Measurements from ENCODE around the gene TCP1. TPM values are rescaled to one million over a fixed set of nuclear protein-coding genes. Genes with fewer than 3 reads are reported as not detected.

TCP1 gene
- 100 to 1,000 TPM in 3 of 4 donors, 10 to 100 TPM in 1; 98.5 to 155 (median 129) TPM for total RNA-seq

DNA sequence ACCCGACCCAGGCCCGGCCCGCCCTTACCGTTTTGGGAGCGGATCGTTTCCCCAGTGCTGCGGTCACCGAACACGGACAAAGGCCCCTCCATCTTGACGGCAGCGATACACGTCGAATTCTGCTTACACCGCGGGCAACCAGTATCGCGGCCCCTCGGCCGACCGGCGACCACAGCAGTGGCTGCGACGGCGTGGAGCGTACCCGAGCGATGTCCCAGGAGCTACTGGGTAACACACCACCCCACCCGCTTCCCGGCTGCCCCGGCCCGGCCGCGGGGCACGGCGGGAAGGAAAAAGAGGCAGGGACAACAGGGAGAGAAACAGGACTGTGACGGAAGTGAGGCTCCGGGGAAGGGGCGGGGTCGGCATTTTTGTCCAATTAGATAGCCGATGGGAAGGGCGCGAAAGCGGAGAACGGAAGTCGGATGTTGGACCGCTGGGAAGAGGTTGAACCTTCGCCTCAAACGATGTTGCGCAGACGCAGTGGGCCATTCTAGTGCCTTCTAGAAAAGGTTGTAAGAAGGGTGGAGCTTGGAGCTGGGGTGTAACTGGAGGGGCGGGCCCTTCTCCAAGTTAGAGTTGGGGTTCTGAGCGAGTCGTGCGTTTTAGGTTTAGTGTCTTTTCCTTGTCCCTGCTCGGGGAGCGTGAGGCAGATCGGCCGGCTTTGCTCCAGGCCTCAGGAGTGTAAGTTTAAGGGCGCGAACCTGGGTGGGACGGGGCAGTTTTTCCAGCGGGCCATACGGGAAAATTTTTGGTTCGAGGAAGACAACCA, at the start of gene TCP1:
TCP1 (minus strand) TSS at position 226 of the 772 bp plus-strand sequence; CDS start at position 92, 134 bp downstream.
- WGBS, 2 donors: 0% methylated on average over 62 to 64 of the region's 64 CpGs
- H3K4me3 ChIP-seq (ENCODE audit: low read depth, poor library complexity, severe bottlenecking): peak within 1 kb of the TSS; percentile 96
- intact Hi-C loops (cut with DNase I; ENCODE audit: low total_unique reads): no loop called here
- TF ChIP-seq, protein P1, sequence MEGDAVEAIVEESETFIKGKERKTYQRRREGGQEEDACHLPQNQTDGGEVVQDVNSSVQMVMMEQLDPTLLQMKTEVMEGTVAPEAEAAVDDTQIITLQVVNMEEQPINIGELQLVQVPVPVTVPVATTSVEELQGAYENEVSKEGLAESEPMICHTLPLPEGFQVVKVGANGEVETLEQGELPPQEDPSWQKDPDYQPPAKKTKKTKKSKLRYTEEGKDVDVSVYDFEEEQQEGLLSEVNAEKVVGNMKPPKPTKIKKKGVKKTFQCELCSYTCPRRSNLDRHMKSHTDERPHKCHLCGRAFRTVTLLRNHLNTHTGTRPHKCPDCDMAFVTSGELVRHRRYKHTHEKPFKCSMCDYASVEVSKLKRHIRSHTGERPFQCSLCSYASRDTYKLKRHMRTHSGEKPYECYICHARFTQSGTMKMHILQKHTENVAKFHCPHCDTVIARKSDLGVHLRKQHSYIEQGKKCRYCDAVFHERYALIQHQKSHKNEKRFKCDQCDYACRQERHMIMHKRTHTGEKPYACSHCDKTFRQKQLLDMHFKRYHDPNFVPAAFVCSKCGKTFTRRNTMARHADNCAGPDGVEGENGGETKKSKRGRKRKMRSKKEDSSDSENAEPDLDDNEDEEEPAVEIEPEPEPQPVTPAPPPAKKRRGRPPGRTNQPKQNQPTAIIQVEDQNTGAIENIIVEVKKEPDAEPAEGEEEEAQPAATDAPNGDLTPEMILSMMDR (IDR thresholded peaks at IDR 0.05): no peak
- TF ChIP-seq POLR2A (IDR thresholded peaks at IDR 0.05): peak in 1 of 2 donors; percentile 96
- DNase-seq (ENCODE audit: low spot score in 2 of 2): peak; percentile 100

DNA sequence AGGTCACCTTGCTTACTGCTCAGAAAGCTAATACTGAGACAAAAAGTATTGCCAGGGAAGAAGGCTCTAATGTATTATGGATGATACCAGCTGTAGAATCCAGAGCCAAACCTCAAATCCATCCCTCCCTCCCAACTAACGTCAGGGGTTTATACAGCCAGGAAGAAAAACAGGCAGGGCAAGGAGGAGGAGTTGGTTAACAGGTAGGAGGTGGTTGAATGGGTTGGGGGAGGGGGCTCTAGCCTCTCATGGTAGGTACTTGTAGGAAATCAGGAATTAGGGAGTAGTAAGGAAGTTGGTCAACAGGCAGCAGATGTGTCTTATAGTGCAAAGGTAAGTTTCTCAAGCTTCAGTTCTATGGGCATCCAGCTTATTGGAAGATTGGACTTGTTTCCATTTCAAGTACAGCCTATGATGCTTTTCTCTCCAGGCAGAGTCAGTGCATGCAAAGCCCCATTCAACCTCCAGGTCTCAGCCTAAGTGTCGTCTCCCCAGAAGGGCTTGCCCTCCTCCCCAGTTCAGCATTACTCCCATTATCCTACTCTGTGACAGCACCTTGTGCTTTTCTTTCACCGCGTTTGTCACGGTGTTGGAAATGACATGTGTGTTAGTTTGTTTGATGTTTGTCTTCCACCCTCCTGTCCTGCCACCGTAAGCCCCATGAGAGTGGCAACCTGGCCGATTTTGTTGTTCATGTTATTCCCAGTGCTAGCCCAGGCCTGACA, 48.8 kb upstream of the TCP1 start:
- intact Hi-C loops (cut with DNase I; ENCODE audit: low total_unique reads): no loop called here
- no peak for DNase-seq (ENCODE audit: low spot score in 2 of 2)
- whole genome bisulfite sequencing, 2 donors: 74 to 76% methylated on average over 7 of the region's 7 CpGs

DNA sequence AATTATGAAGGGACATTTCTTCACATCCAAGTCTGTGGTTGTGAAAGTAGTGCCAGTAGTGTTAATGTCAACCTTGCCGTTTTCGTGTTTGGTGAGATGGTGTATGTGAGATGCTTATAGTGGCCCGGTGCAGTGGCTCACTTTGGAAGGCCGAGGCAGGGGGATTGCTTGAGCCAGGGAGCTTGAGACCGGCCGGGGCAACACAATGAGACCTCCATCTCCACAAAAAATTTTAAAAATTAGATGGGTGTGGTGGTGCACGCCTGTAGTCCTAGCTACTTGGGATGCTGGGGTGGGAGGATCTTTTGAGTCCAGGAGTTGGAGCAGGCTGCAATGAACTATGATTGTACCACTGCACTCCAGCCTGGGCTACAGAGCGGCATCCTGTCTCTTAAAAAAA, 48.1 kb upstream of the TCP1 start:
- TF ChIP-seq, protein P1 (IDR thresholded peaks at IDR 0.05): no peak
- no peak for TF ChIP-seq POLR2A (IDR thresholded peaks at IDR 0.05)
- 81 to 87% methylated on average over 8 of the region's 8 CpGs for WGBS, 2 donors
- no peak for DNase-seq (ENCODE audit: low spot score in 2 of 2)
- intact Hi-C loops (cut with DNase I; ENCODE audit: low total_unique reads): no loop called here
- no peak overlapping the region for H3K4me3 ChIP-seq (ENCODE audit: low read depth, poor library complexity, severe bottlenecking)

More for the DNA sequence above, 48.8 kb upstream of the TCP1 start:
- TF ChIP-seq, protein P1 (IDR thresholded peaks at IDR 0.05): no peak
- no peak for TF ChIP-seq POLR2A (IDR thresholded peaks at IDR 0.05)
- H3K4me3 ChIP-seq (ENCODE audit: low read depth, poor library complexity, severe bottlenecking): no peak overlapping the region

DNA sequence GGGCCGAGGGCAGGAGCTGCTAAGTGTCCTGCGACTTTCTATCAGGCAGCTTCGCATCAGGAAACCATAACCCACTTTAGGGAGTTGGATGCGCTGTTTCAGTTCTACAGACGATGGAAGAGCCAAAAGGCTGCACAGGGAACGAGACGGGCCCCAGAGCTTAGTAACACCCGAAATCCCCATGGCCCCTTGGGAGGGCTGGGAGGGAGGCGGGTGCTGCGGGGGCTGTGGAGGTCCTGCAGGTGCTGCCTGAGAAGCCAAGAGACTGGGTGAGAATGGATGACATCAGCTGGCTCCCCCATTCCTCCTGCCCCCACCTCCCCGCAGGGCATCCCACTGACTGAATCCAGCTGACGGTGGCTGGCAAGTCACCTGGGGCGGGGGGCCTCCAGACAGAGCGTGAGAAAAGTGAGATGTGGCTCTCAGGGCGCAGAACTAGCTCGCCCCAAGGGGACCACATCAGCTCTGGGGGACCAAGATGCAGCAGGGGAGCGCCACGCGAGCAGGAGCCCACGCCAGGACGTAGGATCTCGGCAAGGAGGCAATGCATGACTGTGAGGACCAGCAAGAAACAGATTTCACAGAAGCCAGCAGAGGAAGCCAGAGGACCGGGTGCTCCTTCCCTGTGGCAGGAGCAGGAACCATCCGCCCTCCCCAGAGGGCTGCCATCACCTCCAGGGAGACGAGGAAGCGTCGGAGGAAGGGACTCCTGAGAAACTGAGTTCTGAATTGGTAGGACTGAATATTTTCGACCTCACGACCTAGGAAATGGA, 47.5 kb upstream of the TCP1 start:
- intact Hi-C loops (cut with DNase I; ENCODE audit: low total_unique reads): no loop called here
- TF ChIP-seq, protein P1 (IDR thresholded peaks at IDR 0.05): no peak
- TF ChIP-seq POLR2A (IDR thresholded peaks at IDR 0.05): no peak
- peak in 1 of 2 donors; percentile 78 for DNase-seq (ENCODE audit: low spot score in 2 of 2)
- H3K4me3 ChIP-seq (ENCODE audit: low read depth, poor library complexity, severe bottlenecking): no peak overlapping the region
- 82 to 87% methylated on average over 28 to 29 of the region's 29 CpGs for WGBS, 2 donors

DNA sequence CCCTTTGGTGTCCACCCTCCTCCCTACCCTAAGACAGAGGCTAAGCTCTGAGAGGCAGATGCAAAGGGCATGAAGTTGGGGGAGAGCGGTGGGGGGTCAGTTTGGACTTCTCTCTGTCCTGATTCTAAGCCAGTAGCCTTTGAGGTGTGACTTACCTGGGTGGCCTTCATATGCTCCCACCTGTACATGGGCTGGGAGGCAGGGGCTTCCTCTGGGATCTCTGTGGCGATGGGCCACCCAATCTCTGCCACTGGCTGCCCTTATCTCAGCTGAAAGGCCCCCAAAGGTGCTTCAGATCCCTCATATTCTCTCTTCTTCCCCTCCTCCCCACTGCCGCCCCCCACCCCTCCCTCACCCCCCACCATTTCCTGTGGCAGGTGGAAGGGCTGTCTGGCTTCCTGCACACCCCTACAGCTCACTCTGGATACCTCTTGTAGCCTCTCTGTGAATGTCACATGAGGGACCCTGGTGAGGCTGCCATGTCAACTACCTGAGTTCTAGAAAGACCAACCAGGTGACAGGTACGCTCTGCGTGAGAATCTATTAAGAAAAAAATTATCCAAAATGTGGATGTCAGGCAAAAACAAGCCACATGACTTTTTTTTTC, 44.7 kb upstream of the TCP1 start:
- 91 to 96% methylated on average over 5 of the region's 5 CpGs for WGBS, 2 donors
- DNase-seq (ENCODE audit: low spot score in 2 of 2): peak in 1 of 2 donors; percentile 25
- TF ChIP-seq, protein P1 (IDR thresholded peaks at IDR 0.05): no peak
- no peak for TF ChIP-seq POLR2A (IDR thresholded peaks at IDR 0.05)

More for the DNA sequence above, 44.7 kb upstream of the TCP1 start:
- intact Hi-C loops (cut with DNase I; ENCODE audit: low total_unique reads): no loop called here
- H3K4me3 ChIP-seq (ENCODE audit: low read depth, poor library complexity, severe bottlenecking): no peak overlapping the region

All from lower leg skin (tissue), 4 donors.